ENCODE results near the gene STAT5A. TPM values are rescaled to one million over a fixed set of nuclear protein-coding genes. Genes with fewer than 3 reads are reported as not detected.

Gene STAT5A
- total RNA-seq, 1 experiment from 2014 or later: 0.91 TPM

GRCh38 chr17:42348104-42348503, 59.8 kb downstream of the STAT5A start:
- BruUV-seq (replicated peaks): no TSS peak
- CTCF ChIA-PET: no interaction called here
- Histone ChIP-seq H3K9me2 (ENCODE audit: insufficient read depth) (no peaks in the 10 kb centered on the region), H3K27ac (ENCODE audit: low read depth, low read length) (no peak overlapping the region), H3K36me3 (ENCODE audit: control insufficient read depth in 1 of 2, insufficient read depth in 2 of 2, low read length in 2 of 2) (peaks cover 3 to 7% of the 10 kb centered on the region in 2 experiments; a peak in 2 of 4 replicates), H3K79me2 (ENCODE audit: insufficient read depth, low read length) (peaks cover 8% of the 10 kb centered on the region; the same call in 1 of the 2 replicates), H3K4me1 (ENCODE audit: control insufficient read depth in 1 of 2, insufficient read depth in 2 of 2, low read length in 2 of 2) (peaks cover 11 to 24% of the 10 kb centered on the region in 2 experiments), H3K4me2 (ENCODE audit: low read length) (0 out of 2 replicates have a peak overlapping the region, but pooled peaks have one; percentile 57), H4K20me1 (ENCODE audit: insufficient read depth) (no peaks in the 10 kb centered on the region), H2AFZ (ENCODE audit: low read depth, low read length, poor library complexity, severe bottlenecking) (no peak overlapping the region), H3K27me3 (ENCODE audit: insufficient read depth, low read length) (no peaks in the 10 kb centered on the region), H3K9me3 (ENCODE audit: control insufficient read depth in 1 of 2, insufficient read depth in 1 of 2, low read depth in 1 of 2, low read length in 2 of 2) (no peaks in the 10 kb centered on the region), H3K4me3 (replicated peaks in 1 of 2; ENCODE audit: low read depth in 1 of 2, low read length in 2 of 2) (no peak overlapping the region), H3K9ac (ENCODE audit: low read length) (no peak overlapping the region)
- RAD21 ChIA-PET (ENCODE audit: low non-redundant PET in 1 of 2, low total read pairs in 2 of 2, uncharacterized antibody in 2 of 2, unreplicated experiment in 2 of 2): no interaction called here
- DNase-seq (ENCODE audit: low read depth, low spot score) (no peak), ATAC-seq (no peak)
- TF ChIP-seq FOSL1 (IDR thresholded peaks at IDR 0.05; ENCODE audit: low read depth): no peak
- no peak for TF ChIP-seq ZNF274 (IDR thresholded peaks at IDR 0.05; ENCODE audit: low read depth, low read length)
- no peak for TF ChIP-seq MAX (IDR thresholded peaks at IDR 0.05)
- TF ChIP-seq SP1 (IDR thresholded peaks at IDR 0.05; ENCODE audit: low read depth): no peak
- no peak for TF ChIP-seq ZFX (IDR thresholded peaks at IDR 0.05)
- TF ChIP-seq ZBTB33 (IDR thresholded peaks at IDR 0.05; ENCODE audit: extremely low read depth, insufficient replicate concordance, low read length): no peak
- no peak for TF ChIP-seq EZH2phosphoT487 (IDR thresholded peaks at IDR 0.05; ENCODE audit: borderline replicate concordance)
- POLR2A ChIA-PET: no interaction called here
- intact Hi-C loops (cut with micrococcal nuclease): no loop called here
